GM04503 (cell line): ENCODE data around the gene TNFRSF9.
"Not testable (repeated sequence)": the region's sequence is repeated elsewhere in the genome, so short reads cannot be mapped to it uniquely, and the experiment has no call there.

Experiments used
- DNase-seq: peaks from one replicate; pipeline ENCODE4 v3.0.0-alpha.2; 2012; ENCODE audit warnings: low read depth

TNFRSF9 gene

DNA sequence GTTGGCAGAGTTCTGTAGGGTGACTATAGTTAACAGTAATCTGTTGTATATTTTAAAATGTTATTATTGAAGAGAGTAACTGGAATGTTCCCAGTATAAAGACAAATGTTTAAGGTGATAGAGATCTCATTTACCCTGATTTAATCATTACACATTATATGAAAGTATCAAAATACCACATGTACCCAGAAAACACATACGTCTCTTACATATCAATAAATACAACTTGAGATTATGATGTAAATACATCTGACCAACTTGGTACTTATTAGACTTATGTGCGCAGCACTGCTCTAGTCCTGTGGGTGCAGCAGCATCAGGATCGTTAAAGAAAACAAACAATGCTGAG is 20.2 kb upstream of the TNFRSF9 start:
- DNase-seq, result no peak

- DNase-seq, result no peak
These were observed 19.5 kb upstream of the TNFRSF9 start for GRCh38 chr1:7960165-7960564.

- peak; percentile 50 for DNase-seq
These were observed 15.8 kb upstream of the TNFRSF9 start for GRCh38 chr1:7956218-7957032.

DNA sequence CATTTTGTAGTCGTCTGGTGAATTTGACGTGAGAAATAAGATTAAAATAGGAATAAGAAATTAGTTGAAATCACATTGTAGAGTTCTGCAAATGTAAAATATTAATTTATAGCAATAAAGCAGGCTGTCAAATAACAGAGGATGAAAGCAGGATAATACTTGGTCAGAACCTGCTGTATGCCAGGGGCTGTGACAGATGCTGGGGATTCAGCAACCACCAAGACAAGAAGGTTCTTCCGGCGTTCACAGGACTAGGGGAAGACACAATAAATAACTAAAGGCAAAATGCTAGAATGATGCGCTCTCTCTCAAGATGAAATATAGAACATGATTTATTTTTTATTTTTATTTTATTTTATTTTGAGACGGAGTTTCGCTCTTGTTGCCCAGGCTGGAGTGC is 14.0 kb upstream of the TNFRSF9 start:
- DNase-seq, result no peak

DNA sequence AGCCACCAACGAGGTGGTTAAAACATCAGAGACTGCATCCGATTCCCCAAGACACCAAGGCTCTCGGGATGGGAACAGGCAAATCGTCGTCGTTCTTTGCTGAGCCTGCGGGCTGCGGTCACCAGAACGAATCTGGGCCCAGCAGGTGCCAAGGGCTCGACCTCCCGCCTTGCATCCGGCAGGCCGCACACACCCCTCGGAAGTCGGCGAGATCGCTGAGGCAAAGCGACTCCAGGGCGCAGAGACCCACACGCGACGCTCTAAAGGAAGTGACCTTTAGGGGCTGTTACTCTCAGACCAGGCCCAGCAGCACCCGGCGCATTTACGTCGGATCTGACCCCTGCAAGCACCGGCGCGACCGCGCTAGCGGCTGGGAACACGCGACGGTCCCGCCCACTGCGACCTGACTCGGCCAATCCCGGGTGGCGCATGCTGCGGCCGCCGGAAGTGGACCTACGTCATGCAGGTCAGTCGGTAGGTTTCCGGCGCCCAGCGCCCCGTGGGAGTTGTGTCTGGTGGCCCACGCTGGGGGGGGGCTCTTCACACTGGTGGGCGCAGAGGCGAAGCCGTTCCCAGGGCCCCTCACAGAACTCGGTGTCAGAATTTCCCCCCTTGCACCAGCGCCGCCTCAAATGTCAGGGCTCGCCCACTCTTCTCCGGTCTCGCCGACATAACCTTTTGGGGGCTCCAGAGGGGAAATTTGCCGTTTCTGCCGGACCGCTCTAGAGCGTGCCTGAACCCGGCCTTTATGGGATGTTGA is 13.4 kb upstream of the TNFRSF9 start:
- no peak for DNase-seq

DNA sequence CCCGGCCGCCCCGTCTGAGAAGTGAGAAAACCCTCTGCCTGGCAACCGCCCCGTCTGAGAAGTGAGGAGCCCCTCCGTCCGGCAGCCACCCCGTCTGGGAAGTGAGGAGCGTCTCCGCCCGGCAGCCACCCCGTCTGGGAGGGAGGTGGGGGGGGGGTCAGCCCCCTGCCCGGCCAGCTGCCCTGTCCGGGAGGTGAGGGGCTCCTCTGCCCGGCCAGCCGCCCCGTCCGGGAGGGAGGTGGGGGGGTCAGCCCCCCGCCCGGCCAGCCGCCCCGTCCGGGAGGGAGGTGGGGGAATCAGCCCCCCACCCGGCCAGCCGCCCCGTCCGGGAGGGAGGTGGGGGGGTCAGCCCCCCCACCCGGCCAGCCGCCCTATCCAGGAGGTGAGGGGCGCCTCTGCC is 12.2 kb upstream of the TNFRSF9 start:
- not testable (repeated sequence) for DNase-seq

DNA sequence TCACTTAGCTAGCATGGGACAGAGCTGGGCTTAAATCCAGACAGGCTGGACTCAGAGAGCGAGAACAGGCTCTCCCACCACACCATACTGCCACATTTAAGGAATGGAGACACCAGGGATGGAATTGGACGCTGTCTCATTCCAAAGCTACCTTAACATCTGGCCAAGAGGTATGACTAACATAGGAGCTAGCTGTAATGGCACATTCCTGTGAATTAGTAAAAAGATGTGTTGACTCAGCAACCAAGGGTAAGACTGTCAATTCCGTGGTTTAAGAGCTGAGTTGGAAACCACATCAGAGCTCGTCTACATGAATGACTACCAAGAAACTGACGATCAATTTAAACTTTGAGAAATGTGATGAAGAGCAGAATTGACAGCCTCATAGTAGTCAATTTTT is 8.3 kb upstream of the TNFRSF9 start:
- peak; percentile 74 for DNase-seq

- no peak for DNase-seq
These were observed 2.6 kb upstream of the TNFRSF9 start for GRCh38 chr1:7943251-7943650.

- no peak for DNase-seq
These were observed 1.7 kb upstream of the TNFRSF9 start for GRCh38 chr1:7942214-7942921.

DNA sequence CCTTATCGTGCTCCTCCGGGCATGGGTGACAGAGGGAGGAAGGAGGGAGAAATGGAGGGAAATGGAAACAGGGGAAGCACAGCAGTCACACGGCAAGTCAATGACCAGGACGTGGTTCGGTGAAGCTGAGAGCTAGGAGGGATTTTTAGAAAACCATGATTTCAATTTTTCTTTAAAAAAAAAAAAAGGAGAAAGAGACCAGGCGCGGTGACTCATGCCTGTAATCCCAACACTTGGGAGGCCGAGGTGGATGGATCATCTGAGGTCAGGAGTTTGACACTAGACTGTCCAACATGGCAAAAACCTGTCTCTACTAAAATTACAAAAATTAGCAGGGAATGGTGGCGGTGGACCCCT is 776 bp upstream of the TNFRSF9 start:
- no peak for DNase-seq

GRCh38 chr1:7940034-7940433 is 605 bp downstream of the TNFRSF9 start:
- DNase-seq, result no peak

GRCh38 chr1:7938070-7938469 is 2.6 kb downstream of the TNFRSF9 start:
- DNase-seq, result no peak

- no peak for DNase-seq
These were observed 8.0 kb downstream of the TNFRSF9 start for GRCh38 chr1:7932524-7933138.

DNA sequence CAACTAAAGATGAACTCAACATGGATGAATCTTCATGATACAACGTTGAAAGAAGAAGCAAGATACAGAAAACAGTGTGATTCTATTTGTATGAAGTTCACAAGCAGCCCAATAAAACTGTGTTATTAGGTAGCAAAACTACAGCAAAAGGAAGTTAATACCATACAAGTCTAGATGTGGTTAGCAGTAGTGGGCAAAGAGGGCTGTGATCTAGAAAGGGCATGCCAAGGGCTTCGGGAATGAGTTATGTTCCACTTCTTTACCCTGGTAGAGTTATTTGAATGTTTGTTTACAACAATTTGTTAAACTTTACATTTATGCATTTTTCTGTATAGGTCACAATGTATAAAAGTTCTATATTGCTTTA is 9.2 kb downstream of the TNFRSF9 start:
- no peak for DNase-seq

GRCh38 chr1:7930645-7931445 is 9.8 kb downstream of the TNFRSF9 start:
- no peak for DNase-seq

- no peak for DNase-seq
These were observed 11.0 kb downstream of the TNFRSF9 start for GRCh38 chr1:7929637-7930036.

- no peak for DNase-seq
These were observed 12.4 kb downstream of the TNFRSF9 start for GRCh38 chr1:7928247-7928646.

GRCh38 chr1:7927061-7927460 is 13.6 kb downstream of the TNFRSF9 start:
- not testable (repeated sequence) for DNase-seq

DNA sequence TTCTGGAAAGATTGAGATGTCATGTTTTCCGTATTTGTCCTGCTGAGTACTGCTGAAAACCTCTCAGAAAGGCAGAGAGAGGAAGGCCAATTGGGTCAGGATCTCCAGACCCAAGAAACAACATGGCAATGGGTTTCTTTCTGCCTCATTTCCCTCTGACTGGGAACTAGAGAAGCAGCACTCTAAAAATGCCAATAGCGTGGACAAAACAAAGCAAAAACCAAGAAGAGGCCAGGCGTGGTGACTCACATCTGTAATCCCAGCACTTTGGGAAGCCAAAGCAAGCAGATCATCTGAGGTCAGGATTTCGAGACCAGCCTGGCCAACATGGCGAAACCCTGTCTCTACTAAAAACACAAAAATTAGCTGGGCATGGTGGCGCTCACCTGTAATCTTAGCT is 18.3 kb downstream of the TNFRSF9 start:
- DNase-seq, result no peak

GRCh38 chr1:7921796-7922195 is 18.8 kb downstream of the TNFRSF9 start:
- DNase-seq, result no peak

GRCh38 chr1:7919880-7920279 is 20.8 kb downstream of the TNFRSF9 start:
- no peak for DNase-seq

DNA sequence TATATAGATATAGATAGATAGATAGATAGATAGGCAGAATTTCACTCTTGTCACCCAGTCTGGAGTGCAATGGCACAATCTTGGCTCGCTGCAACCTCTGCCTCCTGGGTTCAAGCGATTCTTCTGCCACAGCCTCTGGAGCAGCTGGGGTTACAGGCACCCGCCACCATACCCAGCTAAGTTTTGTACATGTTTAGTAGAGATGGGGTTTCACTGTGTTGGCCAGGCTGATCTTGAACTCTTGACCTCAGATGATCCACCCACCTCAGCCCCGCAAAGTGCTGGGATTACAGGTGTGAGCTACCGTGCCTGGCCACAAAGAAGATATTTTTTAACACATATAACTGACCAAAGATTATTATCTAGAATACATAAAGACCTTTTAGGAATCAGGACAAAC is 22.7 kb downstream of the TNFRSF9 start:
- not testable (repeated sequence) for DNase-seq
